KMS-11 (cell line): ENCODE results near the gene TARBP1.

Experiments used
- H2AFZ ChIP-seq: fragments of 200-600 bp; sonication (generic); 2 replicates; pipeline ENCODE4 v1.6.1; 2016; ENCODE audit warnings: antibody characterized with exemption, mixed run types, low read depth
- H3K27ac ChIP-seq: fragments of 200-600 bp; sonication (generic); 2 replicates; pipeline ENCODE4 v1.6.1; 2016; ENCODE audit warnings: mild to moderate bottlenecking, mixed run types
- H3K27me3 ChIP-seq: fragments of 200-600 bp; sonication (generic); 2 replicates; pipeline ENCODE4 v1.6.1; 2017; ENCODE audit warnings: mild to moderate bottlenecking, low read depth, mixed run types, moderate library complexity; ENCODE audit not compliant: insufficient read depth
- H3K36me3 ChIP-seq: fragments of 200-600 bp; sonication (generic); 2 replicates; pipeline ENCODE4 v1.6.1; 2017; ENCODE audit warnings: mild to moderate bottlenecking, mixed run types; ENCODE audit not compliant: insufficient read depth
- H3K4me1 ChIP-seq: fragments of 200-600 bp; sonication (generic); 2 replicates; pipeline ENCODE4 v1.6.1; 2016; ENCODE audit warnings: mild to moderate bottlenecking, low read depth, mixed run types; ENCODE audit not compliant: poor library complexity, severe bottlenecking
- H3K4me2 ChIP-seq: fragments of 200-600 bp; sonication (generic); 2 replicates; pipeline ENCODE4 v1.7.0; 2016; ENCODE audit warnings: mild to moderate bottlenecking, mixed run types
- H3K4me3 ChIP-seq: fragments of 200-600 bp; sonication (generic); IDR thresholded peaks from 2 replicates; pipeline ENCODE4 v1.6.1; 2017; ENCODE audit warnings: low read depth, low read length, mixed read lengths; ENCODE audit not compliant: insufficient read depth
- H3K79me2 ChIP-seq: fragments of 200-600 bp; sonication (generic); 2 replicates; pipeline ENCODE4 v1.6.1; 2016; ENCODE audit warnings: low read depth, mixed run types; ENCODE audit not compliant: insufficient read depth
- H3K9ac ChIP-seq: fragments of 200-600 bp; sonication (generic); 2 replicates; pipeline ENCODE4 v1.6.1; 2016; ENCODE audit warnings: mild to moderate bottlenecking, mixed run types
- H4K20me1 ChIP-seq: fragments of 200-600 bp; sonication (generic); 2 replicates; pipeline ENCODE4 v1.6.1; 2016; ENCODE audit warnings: mild to moderate bottlenecking, mixed run types; ENCODE audit not compliant: insufficient read depth
- TF ChIP-seq, protein P1 (sequence below): fragments of 200-600 bp; sonication (generic); conservative IDR thresholded peaks from 2 replicates; pipeline ENCODE4 v1.6.1; 2017; ENCODE audit warnings: low read depth, mild to moderate bottlenecking, antibody characterized with exemption, low read length, moderate library complexity, mixed read lengths

TARBP1 gene

GRCh38 chr1:234413990-234414389, 65.0 kb downstream of the TARBP1 start:
- Histone ChIP-seq H3K4me2 (no peak overlapping the region), H3K27ac (no peak overlapping the region), H3K79me2 (no peaks in the 10 kb centered on the region), H3K4me1 (no peaks in the 10 kb centered on the region), H3K4me3 (no peak overlapping the region), H3K9ac (no peak overlapping the region), H3K27me3 (no peaks in the 10 kb centered on the region), H4K20me1 (no peaks in the 10 kb centered on the region), H3K36me3 (peaks cover 4% of the 10 kb centered on the region; the same call in 1 of the 2 replicates), H2AFZ (no peak overlapping the region)
- TF ChIP-seq, protein P1, sequence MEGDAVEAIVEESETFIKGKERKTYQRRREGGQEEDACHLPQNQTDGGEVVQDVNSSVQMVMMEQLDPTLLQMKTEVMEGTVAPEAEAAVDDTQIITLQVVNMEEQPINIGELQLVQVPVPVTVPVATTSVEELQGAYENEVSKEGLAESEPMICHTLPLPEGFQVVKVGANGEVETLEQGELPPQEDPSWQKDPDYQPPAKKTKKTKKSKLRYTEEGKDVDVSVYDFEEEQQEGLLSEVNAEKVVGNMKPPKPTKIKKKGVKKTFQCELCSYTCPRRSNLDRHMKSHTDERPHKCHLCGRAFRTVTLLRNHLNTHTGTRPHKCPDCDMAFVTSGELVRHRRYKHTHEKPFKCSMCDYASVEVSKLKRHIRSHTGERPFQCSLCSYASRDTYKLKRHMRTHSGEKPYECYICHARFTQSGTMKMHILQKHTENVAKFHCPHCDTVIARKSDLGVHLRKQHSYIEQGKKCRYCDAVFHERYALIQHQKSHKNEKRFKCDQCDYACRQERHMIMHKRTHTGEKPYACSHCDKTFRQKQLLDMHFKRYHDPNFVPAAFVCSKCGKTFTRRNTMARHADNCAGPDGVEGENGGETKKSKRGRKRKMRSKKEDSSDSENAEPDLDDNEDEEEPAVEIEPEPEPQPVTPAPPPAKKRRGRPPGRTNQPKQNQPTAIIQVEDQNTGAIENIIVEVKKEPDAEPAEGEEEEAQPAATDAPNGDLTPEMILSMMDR = no peak

- no peak overlapping the region for H2AFZ ChIP-seq
- no peak overlapping the region for H3K4me2 ChIP-seq
- TF ChIP-seq, protein P1 = no peak
- H3K27me3 ChIP-seq = no peaks in the 10 kb centered on the region
- H3K36me3 ChIP-seq = peaks cover 4% of the 10 kb centered on the region; the same call in 1 of the 2 replicates
- no peak overlapping the region for H3K9ac ChIP-seq
- no peak overlapping the region for H3K27ac ChIP-seq
- no peak overlapping the region for H3K4me3 ChIP-seq
- no peaks in the 10 kb centered on the region for H4K20me1 ChIP-seq
- no peaks in the 10 kb centered on the region for H3K4me1 ChIP-seq
- no peaks in the 10 kb centered on the region for H3K79me2 ChIP-seq
Measured at GRCh38 chr1:234413485-234413884, 65.5 kb downstream of the TARBP1 start.

- H3K79me2 ChIP-seq = no peaks in the 10 kb centered on the region
- no peaks in the 10 kb centered on the region for H3K27me3 ChIP-seq
- H3K27ac ChIP-seq = no peak overlapping the region
- H3K36me3 ChIP-seq = peaks cover 4% of the 10 kb centered on the region; the same call in 1 of the 2 replicates
- no peak overlapping the region for H3K4me3 ChIP-seq
- no peak overlapping the region for H2AFZ ChIP-seq
- H3K9ac ChIP-seq = no peak overlapping the region
- H3K4me2 ChIP-seq = no peak overlapping the region
- no peaks in the 10 kb centered on the region for H3K4me1 ChIP-seq
- no peaks in the 10 kb centered on the region for H4K20me1 ChIP-seq
- TF ChIP-seq, protein P1 = no peak
Measured at GRCh38 chr1:234412830-234413229, 66.1 kb downstream of the TARBP1 start.

DNA sequence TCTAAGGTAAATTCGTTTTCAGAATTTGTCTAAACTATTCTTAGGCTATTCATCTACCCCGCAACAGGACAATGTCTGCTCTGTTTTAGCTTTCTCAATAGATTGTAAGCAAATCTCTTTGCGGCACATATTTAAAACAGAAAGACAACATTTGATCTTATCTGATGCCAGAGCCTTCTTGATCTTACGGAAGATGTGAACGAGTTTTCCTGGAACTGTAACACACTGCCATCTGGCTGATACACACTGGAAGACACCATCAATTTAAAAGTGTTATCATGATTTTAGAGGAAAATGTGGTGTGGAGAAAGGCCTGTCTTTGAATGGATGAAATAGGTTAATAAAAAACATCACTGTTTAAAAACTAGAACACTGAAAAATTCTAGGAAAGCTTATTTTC, 69.7 kb downstream of the TARBP1 start:
- Histone ChIP-seq H3K27ac (no peak overlapping the region), H3K79me2 (no peaks in the 10 kb centered on the region), H3K4me1 (no peaks in the 10 kb centered on the region), H4K20me1 (no peaks in the 10 kb centered on the region), H3K4me2 (no peak overlapping the region), H3K36me3 (no peaks in the 10 kb centered on the region; the same call in 1 of the 2 replicates), H3K9ac (no peak overlapping the region), H3K27me3 (no peaks in the 10 kb centered on the region), H3K4me3 (no peak overlapping the region), H2AFZ (no peak overlapping the region)
- TF ChIP-seq, protein P1 = no peak

GRCh38 chr1:234408757-234409156, 70.2 kb downstream of the TARBP1 start:
- no peaks in the 10 kb centered on the region for H3K27me3 ChIP-seq
- H4K20me1 ChIP-seq = no peaks in the 10 kb centered on the region
- no peak overlapping the region for H3K27ac ChIP-seq
- TF ChIP-seq, protein P1 = no peak
- H3K9ac ChIP-seq = no peak overlapping the region
- no peaks in the 10 kb centered on the region; the same call in 1 of the 2 replicates for H3K36me3 ChIP-seq
- H3K4me3 ChIP-seq = no peak overlapping the region
- H3K79me2 ChIP-seq = no peaks in the 10 kb centered on the region
- no peaks in the 10 kb centered on the region for H3K4me1 ChIP-seq
- no peak overlapping the region for H2AFZ ChIP-seq
- H3K4me2 ChIP-seq = no peak overlapping the region
